GM19240 (cell line): Measurements from ENCODE around the gene XRN1.
"Not testable (repeated sequence)": the region's sequence is repeated elsewhere in the genome, so short reads cannot be mapped to it uniquely, and the experiment has no call there.

ENCODE experiments used
- DNase-seq: peaks from one replicate; pipeline ENCODE4 v3.0.0; 2011; ENCODE audit warnings: low spot score; ENCODE audit not compliant: insufficient read length

XRN1 gene

GRCh38 chr3:142447852-142448823, at the start of gene XRN1:
Gene XRN1 (minus strand): TSS chr3:142448037. CDS start chr3:142447944, 93 bp downstream.
- peak; percentile 92 for DNase-seq

GRCh38 chr3:142495103-142495502, 47.3 kb upstream of the XRN1 start:
- no peak for DNase-seq

- no peak for DNase-seq
Observed at GRCh38 chr3:142492184-142492583, 44.3 kb upstream of the XRN1 start.

- DNase-seq: no peak
Observed at GRCh38 chr3:142489572-142490323, 41.9 kb upstream of the XRN1 start.

GRCh38 chr3:142484912-142485435, 37.1 kb upstream of the XRN1 start:
- no peak for DNase-seq

- no peak for DNase-seq
Observed at GRCh38 chr3:142481196-142481595, 33.4 kb upstream of the XRN1 start.

GRCh38 chr3:142470826-142471225, 23.0 kb upstream of the XRN1 start:
- no peak for DNase-seq

- no peak for DNase-seq
Observed at GRCh38 chr3:142468456-142468855, 20.6 kb upstream of the XRN1 start.

GRCh38 chr3:142467768-142468167, 19.9 kb upstream of the XRN1 start:
- DNase-seq: no peak

GRCh38 chr3:142460689-142461088, 12.9 kb upstream of the XRN1 start:
- DNase-seq: no peak

GRCh38 chr3:142459929-142460328, 12.1 kb upstream of the XRN1 start:
- DNase-seq: no peak

- DNase-seq: no peak
Observed at GRCh38 chr3:142459096-142459495, 11.3 kb upstream of the XRN1 start.

- DNase-seq: no peak
Observed at GRCh38 chr3:142450881-142451280, 3.0 kb upstream of the XRN1 start.

GRCh38 chr3:142450189-142450588, 2.4 kb upstream of the XRN1 start:
- no peak for DNase-seq

- peak; percentile 28 for DNase-seq
Observed at GRCh38 chr3:142447301-142447851, 461 bp downstream of the XRN1 start.

GRCh38 chr3:142445816-142446254, 2.0 kb downstream of the XRN1 start:
- DNase-seq: no peak

GRCh38 chr3:142444343-142444742, 3.5 kb downstream of the XRN1 start:
- no peak for DNase-seq

GRCh38 chr3:142443060-142443459, 4.8 kb downstream of the XRN1 start:
- DNase-seq: not testable (repeated sequence)

GRCh38 chr3:142439499-142440220, 8.2 kb downstream of the XRN1 start:
- DNase-seq: not testable (repeated sequence)

- DNase-seq: not testable (repeated sequence)
Observed at GRCh38 chr3:142438096-142438495, 9.7 kb downstream of the XRN1 start.
